Measurements from ENCODE around the gene TRIM31. TPM values are rescaled to one million over a fixed set of nuclear protein-coding genes. Genes with fewer than 3 reads are reported as not detected.

TRIM31 gene
- total RNA-seq, 2 experiments from 2014 or later = 0.17 TPM; not detected in 1

Other genes starting within 250 kb of the TRIM31 start
- 1,000 to 10,000 TPM; 1,509 to 1,515 TPM for gene HLA-A, start 170.6 kb downstream of the TRIM31 start, total RNA-seq
- gene POLR1H, start 51.8 kb downstream of the TRIM31 start, total RNA-seq = 10 to 100 TPM; 74.6 to 77.8 TPM
- 10 to 100 TPM; 42.8 to 46.6 TPM for gene PPP1R11, start 45.9 kb downstream of the TRIM31 start, total RNA-seq
- not detected for gene RNF39, start 37.3 kb downstream of the TRIM31 start, total RNA-seq
- not detected for gene TRIM40, start 23.1 kb upstream of the TRIM31 start, total RNA-seq
- under 1 TPM; 0.19 to 0.25 TPM for gene TRIM10, start 48.1 kb upstream of the TRIM31 start, total RNA-seq
- gene TRIM15, start 50.5 kb upstream of the TRIM31 start, total RNA-seq = 1 to 10 TPM in 1 of 2 experiments, under 1 TPM in 1; 0.79 to 2.2 TPM
- 10 to 100 TPM; 36.8 to 38.7 TPM for gene TRIM26, start 100.3 kb upstream of the TRIM31 start, total RNA-seq
- gene TRIM39, start 213.8 kb upstream of the TRIM31 start, total RNA-seq = 10 to 100 TPM; 14.2 to 14.5 TPM
- gene RPP21, start 232.1 kb upstream of the TRIM31 start, total RNA-seq = 10 to 100 TPM; 44.8 to 45.0 TPM